HL-60/S4 (cell line): ENCODE results near the gene SLAMF1.
"Not testable (repeated sequence)": the region's sequence is repeated elsewhere in the genome, so short reads cannot be mapped to it uniquely, and the experiment has no call there.

ENCODE experiments used
- in situ Hi-C: fragments of 300-500 bp; cut with MboI; formaldehyde crosslinking; loops from 2 replicates; pipeline ENCODE4 v1.14.3; 2022; ENCODE audit warnings: low sequenced_read_pairs

The SLAMF1 gene

DNA sequence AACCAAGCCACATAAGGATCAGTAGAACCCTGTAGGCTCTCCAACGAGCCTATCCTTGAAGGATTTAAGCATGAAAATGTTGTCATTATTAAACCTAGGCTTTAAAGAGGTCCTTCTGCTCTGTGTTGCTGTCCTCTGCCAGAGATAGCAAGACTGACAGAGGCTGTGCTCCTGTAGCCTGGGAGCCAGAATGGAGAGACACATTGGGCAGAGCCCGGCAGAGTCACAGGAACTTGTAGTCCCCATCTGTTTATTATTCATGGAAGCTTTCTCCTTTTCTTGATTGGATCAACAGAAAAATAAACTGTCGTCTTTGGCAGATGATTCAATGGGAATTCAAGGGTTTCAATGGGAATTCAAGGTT is 19.2 kb upstream of the SLAMF1 start:
- in situ Hi-C loops = no loop called here

DNA sequence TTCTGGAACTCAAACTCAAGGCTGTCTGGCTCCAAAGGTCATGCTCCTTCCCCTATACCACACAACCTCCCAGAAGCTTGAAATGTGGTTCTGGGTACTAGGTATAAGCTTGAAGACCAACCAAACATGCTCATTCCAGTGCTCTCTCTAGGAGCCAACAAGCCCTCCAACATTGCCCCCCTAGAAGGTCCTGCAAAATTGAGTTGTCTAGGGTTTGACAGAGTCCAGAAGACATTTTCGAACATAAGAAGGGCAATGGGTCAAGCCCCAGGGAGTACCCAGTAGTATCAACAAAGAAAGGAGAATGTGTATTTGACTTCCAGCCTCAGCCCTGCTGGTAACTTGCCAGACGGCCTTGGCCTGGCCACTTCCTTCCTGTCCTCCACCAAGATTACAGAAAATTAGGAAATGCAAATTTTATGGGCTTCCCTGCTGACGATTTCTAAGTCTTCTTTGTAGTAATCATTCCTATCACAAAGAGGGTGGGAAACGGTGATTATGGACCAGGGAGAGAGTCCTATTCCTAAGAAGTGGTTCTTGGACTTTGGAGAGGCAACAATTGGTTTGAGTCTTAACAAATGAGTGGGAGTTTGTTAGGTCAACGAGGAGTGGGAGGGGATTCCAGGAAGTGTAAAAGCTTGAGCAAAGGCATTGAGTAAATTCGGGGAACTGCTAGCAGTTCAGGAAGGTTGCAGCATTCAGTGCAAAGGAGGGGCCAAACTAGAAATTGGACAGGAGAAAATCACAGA is 18.7 kb upstream of the SLAMF1 start:
- in situ Hi-C loops = no loop called here

DNA sequence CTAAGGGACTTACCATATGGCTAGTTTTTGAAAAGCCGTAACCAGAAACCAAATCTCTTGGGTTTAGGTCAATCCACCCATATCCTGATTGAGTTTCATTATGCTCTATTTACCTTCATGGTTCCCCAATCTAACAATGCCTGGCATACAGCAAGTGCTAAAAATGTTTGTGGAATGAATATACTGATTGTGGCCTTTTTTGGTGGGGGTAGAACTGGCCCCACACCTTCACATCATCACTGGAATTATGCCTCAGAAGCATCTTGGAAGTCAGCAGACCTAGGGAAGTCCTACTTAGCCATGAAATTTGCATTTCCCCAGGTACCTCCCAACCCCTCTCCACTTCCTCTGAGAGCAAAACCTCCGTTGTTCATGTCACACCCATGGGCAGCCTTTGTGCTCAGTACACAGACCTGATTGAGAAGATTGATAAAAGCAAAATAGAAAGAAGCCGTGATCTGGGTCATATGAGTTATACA is 17.8 kb upstream of the SLAMF1 start:
- in situ Hi-C loops = no loop called here

DNA sequence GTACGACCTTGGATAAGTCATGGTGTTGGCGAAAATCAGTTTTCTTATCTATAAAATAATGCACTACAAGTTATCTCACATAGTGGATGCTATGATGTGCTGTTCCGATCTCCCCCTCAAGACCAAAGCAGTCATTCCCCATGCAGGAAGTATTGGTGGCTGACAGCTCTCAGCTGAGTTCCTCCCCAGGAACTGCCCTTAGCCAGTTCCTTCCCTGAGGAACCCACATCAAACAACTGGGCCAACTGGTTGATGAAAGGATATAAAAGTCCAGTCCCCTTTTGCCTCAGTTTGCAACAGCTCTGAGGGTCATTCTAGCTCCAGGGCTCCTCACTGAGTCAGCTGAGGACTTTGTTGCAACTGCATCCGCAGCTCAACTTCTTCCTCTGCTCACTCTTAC is 16.1 kb upstream of the SLAMF1 start:
- in situ Hi-C loops = no loop called here

DNA sequence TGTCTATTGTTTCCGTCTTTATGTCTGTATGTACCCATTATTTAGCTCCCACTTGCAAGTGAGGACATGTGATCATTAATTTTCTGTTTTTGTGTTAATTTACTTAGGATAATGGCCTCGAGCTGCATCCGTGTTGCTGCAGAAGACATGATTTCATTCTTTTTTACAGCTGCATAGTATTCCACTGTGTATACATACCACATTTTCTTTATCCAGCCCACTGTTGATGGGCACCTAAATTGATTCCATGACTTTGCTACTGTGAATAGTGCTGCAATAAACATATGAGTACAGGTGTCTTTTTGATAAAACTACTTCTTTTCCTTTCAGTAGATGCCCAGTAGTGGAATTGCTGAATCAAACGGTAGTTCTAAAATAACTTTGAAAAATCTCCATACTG is 12.7 kb upstream of the SLAMF1 start:
- in situ Hi-C loops = no loop called here

DNA sequence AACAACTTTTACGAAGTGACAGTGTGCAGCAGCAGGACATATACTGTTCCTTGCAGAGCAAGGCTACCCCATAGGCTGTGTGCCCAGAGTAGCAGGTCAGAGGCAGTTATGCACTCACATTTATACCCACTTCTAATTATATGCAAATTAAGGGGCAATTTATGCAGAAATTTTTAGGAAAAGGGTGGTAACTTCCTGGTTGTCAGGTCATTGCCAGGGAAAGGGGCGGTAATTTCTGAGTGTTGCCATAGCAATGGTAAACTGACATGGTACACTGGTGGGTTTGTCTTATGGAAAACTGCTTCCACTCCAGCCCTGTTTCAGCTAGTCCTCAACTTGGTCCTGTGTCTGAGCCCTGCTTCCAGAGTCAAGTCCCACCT is 12.0 kb upstream of the SLAMF1 start:
- in situ Hi-C loops = no loop called here

DNA sequence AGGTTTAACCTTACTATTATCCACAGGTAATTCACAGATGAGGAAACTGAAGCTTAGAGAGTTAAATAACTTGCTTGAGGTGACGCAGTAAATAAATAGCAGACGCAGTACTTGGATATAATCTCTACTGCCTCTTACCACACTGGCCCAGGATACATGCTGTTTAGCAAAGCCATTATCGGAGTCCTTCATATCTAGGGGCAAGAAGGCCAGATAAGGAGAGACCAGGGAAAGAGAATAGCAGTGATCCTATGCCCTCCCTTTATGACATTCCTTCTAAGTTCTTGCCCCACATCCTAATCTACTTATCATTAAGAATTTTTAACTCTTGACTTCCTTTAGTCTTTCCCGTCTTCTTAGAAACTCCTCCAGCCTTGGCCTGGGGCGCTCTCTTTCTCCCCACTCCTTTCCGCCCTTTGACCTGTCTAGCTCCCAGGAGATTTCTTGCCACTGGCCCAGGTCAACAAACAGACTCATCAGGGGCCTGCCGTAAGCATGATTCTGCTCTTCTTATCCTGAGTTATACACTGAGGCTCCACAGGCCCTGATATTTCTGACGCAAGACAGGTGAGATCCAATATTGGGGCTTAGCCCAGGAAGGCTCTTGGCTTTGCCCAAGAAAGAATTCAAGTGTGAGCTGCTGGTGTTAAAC is 11.4 kb upstream of the SLAMF1 start:
- in situ Hi-C loops = no loop called here

DNA sequence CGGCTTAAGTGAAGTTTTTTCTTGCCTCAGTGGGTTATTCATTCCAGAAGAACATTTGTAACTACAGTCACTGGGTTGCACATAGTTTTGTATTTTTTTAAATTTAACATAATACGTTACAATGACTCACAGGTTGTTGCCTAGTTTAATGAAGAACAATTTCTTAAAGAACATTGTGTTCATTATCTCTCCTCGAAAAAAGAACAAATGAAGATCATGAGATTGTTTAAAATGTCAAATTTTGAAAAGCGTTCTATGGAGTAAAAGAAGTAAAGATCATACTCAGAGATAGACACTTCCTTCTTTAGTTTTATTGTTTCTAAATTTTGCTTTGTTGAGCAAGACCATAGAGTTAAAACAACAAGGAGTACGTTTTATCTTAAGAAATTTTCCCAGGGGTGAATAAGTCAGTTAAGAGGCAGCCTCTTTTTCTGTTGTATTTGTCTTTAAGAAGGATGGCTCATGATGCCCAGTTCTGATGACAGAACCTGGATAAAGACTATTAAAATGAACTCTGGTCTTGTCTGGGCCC is 10.5 kb upstream of the SLAMF1 start:
- in situ Hi-C loops = no loop called here

DNA sequence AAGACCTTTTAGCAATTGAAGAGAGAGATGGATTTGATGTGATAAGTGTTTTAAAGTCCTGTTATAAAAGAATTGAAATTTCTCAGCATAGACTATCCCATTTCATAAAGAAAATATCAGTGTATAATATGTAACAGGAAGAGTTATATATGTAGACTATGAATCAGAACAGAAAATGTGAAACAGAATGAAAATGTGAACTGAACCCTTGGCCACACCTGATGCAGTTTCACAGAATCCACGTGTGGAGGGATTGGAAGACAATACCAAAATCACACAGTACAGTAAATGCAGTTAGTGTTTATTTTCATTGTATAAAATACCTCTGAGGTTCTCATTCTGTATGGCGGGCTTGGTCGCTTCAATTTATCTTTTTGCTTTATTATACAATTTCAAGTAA is 9.9 kb upstream of the SLAMF1 start:
- in situ Hi-C loops = no loop called here

DNA sequence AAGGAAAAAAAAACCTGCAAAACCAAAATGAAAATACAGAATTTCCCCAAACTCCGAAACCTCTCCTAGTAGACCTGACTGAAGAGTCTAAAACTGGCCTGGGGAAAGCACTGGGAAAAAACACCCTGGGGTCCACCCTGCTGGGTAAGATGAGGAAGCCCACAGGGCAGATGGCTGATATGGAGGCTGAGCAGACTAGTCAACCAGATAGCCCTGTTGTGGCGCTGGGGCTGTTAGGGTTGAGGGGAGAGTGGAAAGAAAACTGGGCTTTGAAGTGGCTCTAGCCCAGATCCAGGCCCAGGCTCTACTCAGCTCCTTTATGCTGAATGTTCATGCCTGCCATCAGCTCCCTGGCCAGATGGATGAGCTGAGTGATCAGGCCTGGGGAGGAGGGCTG is 6.8 kb upstream of the SLAMF1 start:
- in situ Hi-C loops = no loop called here

DNA sequence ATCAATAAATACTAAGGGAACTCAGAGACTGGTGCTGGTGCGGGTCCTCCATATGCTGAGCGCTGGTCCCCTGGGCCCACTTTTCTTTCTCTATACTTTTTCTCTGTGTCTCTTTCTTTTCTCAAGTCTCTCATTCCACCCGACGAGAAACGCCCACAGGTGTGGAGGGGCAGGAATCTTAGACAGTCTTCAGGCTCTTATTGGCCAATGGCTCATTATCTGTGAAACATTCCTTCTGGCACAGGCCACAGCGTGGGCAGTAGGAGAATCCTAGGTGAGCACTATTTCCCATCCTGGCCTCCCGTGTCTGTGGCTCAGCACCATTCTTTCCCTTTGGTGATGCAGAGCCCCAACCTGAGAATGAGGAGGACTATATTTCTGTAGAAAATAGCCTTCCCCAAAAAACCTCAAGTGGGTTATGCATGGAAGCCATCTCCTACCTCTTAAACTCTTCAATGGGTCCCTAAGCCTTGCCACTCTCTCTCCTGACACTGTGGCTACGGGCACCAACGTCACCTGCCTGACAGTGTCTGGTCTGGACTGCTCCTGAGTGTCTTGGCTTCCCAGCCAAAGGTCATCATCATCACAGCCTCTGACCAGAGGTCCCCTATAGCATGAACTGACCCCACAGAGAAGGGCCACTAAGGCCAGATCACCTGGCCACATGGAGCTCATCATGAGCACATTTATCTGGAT is 6.2 kb upstream of the SLAMF1 start:
- in situ Hi-C loops = no loop called here

DNA sequence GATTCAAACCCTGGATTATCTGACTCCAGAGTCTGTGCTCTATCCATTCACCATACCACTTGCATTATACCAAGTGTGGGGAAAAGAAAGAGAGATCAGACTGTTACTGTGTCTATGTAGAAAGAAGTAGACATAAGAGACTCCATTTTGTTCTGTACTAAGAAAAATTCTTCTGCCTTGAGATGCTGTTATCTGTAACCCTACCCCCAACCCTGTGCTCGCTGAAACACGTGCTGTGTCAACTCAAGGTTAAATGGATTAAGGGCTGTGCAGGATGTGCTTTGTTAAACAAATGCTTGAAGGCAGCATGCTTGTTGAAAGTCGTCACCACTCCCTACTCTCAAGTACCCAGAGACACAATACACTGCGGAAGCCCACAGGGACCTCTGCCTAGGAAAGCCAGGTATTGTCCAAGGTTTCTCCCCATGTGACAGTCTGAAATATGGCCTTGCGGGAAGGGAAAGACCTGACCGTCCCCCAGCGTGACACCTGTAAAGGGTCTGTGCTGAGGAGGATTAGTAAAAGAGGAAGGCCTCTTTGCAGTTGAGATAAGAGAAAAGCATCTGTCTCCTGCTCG is 5.3 kb upstream of the SLAMF1 start:
- in situ Hi-C loops = not testable (repeated sequence)

DNA sequence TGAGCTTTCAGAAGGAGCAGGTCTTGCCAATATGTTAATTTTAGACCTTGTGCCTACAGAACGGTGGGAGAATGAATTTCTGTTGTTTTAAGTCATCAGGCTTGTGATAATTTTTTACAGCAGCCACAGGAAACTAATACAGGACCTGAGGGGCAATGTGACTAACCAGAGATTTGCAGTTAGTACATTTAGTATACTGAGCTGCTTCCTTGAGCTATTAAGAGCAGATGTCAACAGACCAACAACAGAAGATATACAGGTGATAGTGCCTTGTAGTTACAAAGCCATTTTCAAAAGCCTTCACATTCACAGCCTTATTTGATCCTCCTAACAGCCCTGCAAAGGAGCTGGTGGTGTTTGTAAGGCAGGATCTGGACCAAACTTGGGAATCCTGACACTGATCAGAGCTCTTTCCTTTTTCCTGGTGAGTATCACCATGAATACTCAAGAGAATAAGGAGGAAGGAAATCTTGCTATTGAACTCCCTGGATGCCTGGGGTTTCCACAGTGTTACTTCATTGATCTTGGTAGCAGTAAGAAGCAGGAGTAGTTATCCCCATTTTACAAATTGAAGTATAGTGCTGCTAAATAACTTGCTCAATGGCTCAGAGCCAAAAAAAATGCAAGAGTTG is 4.7 kb upstream of the SLAMF1 start:
- in situ Hi-C loops = no loop called here

DNA sequence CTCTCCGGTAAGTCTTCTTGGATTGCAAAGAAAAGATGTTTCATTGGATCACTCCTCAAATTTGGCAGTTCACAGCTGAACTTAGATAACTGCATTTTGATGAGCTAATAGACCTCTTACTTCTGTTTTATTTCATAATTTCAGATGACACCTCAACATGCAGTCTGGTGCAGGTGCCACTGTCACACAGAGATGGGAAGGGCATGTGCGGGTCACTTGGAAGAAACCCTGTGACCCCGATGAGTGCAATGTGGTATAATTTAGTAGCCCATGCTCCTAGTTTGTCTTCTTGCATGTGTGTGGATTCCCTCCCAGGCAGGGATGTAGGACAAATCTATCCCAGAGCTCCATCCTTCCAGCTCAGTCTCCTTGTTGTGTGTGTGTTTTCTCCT is 481 bp upstream of the SLAMF1 start:
- in situ Hi-C loops = no loop called here

DNA sequence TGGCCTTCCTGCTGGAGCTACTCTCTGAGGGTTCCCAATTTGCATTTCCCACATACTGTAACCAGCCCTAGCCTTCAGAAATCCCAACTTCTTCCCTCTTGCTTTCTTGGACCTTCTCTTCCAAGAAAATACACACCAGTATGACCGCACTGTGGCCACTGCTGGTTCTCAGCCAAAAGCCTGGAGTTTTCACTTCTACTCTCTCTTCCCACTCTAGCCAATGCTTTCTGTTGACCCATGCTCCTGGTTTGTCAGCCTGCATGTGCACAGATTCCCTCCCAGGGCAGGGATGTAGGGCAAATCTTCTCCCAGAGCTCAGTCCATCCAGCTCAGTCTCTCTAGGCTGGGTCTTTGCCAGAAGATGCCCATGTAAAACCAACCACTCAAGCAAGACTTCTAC is 664 bp downstream of the SLAMF1 start:
- in situ Hi-C loops = no loop called here

DNA sequence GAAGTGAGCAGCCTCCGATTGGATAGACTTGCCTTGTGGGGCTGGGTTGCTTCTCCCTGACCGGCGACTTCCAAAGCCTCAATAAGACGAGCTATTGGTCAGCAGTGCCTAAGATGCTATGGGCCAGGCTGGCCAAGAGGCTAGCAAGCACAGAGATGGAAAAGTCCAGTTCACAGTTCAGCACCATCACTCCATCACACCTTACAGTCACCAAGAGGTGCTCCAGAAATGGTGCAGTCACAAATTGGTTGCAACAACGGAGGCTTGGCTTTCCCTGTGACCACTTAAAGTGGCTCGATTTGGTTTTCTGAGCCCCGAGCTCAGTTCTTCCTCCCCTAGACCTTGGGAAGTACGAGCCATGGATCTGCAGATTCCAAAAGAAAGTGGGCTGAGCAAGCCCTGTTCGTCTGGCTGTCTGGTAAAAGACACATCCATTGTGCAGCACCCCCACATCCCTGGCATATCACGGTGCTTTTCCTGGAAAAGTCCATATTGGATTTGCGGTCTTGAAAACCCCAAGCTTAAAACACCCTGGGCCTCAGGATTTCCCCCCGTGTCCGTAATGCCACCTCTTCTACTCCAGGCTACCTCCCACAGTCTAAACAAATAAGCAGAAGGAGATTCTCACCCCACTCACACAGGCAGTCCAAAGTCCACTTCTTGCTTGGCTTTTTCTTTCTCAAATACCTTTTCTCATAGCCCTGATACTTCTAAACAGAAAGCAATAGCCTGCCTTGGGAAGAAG is 1.3 kb downstream of the SLAMF1 start:
- in situ Hi-C loops = no loop called here

DNA sequence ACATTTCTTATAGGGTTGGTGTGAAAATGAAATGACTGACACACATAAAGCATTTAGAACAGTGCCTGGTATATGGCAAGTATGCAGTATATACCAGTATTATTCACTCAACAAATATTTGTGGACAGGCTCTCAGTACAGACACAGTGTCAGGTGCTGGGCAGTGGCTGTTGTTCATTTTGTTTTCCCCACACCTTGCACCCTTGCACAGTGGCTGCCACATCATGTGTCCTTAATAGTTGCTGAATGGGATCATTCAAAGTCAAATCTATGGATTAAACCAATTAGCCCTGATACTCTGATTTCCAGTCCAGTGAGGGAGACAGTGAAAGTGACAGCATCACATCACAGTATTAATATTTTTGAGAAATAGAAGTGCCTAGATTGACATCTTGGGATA is 2.4 kb downstream of the SLAMF1 start:
- in situ Hi-C loops = no loop called here

DNA sequence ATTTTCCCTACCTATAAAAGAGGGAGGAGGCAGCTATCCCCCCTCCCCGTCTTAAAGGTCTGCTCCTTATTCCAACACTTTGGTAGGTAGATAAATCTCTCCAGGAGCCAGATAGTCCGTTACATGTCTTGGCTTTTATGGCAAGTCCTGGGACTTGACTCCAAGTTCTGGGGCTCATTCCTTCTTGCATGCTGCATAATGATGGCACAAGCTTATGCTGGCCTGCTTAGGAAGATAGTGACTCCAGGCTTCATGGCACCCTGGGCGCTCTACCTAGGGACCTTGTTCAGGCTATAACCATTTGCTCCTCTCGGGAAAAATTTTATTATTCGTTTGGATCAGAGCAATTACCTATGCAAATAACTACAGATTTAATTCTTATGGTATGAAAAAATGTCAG is 3.7 kb downstream of the SLAMF1 start:
- in situ Hi-C loops = no loop called here

DNA sequence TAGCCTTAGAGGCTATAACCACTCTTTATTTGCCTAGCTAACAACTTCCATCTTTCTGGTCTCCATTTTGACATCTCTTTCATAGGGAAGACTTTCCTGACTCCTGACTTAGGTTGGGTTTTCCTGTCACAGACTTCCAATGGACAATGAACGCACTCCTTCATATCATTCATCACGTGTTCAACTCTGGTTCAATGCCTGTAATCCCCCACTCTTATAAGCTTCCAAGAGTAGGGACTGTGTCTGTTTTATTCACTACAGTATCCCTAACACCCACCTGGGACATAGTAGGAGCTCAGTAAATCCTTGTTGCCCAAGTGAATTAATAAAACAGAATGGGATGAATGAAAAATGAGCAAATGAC is 4.6 kb downstream of the SLAMF1 start:
- in situ Hi-C loops = no loop called here
